ENCODE results near the gene LBX1. TPM values are rescaled to one million over a fixed set of nuclear protein-coding genes. Genes with fewer than 3 reads are reported as not detected.

LBX1 gene
- total RNA-seq, 1 experiment from 2014 or later = 0.06 TPM

DNA sequence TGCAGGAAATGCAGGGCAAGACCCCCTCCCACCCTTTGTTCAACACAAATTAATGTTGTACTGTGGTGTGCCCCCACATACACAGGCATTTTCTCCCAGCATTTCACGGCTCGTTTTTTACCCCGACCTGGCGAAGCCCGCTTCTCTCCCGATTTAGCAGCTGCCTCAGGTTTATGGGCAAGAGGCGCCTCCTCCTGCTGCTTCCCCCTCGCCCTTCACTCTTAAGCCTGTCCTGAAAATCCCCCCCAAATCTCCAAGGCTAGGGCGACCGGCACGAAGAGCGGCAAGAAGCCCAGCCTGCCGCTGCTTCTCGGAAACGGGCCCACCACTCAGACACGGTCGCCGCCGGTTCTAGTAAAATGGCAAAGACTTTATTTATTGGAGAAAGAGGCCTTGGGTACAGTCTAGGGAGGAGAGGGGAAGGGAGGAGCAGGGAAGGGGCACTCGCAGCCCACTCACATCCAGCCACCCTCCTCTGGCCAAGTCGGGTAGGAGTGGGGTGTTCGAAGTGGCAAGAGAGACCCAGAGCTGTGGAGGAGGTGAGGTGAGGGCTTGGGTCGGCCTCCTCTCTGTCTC, 3.3 kb downstream of the LBX1 start:
- DNase-seq (ENCODE audit: low read depth) = no peak

DNA sequence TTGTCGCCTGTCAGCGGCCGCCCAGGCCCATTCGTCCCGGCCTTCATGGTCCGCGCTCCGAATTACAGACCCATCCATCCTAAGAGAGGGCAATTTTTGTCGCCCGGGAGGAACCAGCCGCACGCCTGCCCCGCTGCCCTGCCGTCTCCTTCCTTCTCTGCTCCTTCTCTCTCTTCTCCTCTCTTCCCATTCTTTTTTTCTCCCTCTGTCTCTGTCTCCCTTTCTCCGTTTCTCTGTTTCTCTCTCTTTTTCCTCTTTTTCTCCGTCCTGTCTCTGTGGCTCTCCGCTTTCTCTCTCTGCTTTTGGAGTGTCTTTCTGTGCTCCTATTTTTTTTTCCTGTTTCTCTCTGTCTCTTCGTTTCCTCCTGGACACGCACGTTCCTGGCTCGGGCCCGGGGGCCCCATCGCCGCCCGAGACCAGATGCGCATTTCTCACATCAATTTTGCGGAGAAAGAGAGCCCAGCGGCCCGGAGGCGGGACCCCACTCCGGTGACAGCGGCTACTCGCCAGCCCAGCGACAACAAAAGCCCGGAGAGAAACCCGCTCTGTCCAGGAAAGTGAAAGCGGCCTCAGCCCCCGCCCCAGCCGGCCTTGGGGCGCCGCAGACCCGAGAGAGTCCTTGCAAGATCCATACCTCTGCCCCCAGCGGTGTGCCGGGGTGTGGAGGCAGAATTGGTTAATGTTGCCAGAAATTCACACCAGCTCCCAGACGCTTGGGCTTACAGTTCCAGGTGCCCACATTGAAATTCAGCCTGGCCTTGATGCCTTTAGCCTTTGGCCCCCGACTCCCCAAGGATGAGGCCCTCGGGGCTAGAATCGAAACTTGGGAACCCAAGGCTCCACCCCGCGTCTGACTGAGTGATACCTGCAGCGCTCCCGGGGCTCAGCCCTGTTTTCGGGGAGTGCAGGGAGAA, 4.1 kb downstream of the LBX1 start:
- DNase-seq (ENCODE audit: low read depth) = peak; percentile 48

DNA sequence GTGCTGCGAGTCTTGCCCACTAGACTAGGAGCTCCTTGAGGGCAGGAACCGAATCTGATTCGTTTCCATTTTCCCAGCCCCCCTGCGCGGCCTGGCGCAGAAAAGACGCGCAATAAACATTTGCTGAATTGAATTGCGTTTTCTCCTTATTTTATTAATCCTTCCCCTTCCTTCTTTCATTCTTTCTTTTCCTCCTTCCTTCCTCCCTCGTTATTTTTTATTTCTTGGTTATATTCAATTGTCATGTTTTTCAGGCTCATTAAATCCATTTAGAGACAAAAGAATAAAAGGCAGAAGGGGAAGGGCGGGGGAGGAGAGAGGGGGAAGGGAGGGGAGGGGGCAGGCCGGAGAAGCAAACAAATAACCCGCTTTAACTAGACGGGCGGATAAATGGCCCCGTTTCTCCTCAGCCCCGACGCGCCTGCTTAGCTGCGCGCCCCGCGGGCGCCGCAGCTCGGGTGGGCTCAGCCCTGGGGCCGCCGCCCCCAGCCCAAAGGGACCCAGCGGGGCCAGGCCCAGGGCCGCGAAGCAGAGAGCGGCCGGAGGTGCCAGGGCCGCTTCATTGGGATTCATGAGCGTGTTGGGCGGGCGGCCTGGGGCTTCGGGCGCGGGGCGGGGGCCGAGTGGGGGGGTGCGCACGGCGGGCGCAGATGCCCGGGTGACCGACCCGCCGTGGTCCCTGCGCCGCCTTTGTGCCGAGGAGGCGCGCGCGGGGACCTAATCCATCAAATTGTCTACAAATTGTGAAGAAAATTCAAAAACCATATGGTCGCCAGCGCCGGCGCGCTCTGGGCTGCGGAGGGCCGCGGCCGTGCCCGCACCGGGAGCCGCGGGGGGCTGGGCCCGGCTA, 5.0 kb downstream of the LBX1 start:
- no peak for DNase-seq (ENCODE audit: low read depth)

DNA sequence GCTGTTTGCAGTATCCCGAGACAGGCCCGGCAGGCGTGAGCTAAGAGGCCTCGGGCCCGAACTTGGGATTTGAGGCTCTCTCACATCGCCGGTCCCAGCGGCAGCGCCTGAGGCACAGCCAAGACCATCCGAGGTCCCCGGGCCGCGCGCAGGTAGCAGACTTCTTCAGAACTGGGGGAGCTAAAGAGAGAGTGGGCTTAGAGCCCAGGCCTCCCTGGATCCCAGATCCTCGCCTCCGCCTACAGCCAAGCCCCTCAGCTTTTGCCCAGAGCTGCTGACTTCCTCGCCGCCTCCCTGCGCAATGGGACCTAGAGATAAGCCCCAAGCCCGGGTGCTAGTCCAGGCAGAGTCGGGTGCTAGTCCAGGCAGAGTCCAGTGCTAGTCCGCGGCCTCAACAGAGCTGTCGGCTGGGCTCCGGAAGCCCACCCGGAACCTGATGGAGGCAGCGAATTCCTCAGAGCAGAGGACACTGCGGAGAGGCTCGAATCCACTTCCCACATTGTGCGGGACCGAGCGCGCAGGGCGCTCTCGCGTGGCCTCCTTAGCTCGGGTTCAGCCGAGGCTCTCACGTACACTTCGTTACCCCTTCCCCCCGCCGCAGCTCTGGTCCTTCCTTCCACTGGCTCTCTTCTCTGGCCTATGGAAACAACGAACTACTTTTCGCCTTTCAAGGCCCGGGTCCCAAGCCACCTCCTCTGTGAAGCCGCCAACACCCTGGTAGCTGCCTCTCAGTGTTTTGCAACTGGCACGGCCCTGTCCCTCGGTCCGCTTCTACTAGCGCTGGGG, 5.8 kb downstream of the LBX1 start:
- no peak for DNase-seq (ENCODE audit: low read depth)

DNA sequence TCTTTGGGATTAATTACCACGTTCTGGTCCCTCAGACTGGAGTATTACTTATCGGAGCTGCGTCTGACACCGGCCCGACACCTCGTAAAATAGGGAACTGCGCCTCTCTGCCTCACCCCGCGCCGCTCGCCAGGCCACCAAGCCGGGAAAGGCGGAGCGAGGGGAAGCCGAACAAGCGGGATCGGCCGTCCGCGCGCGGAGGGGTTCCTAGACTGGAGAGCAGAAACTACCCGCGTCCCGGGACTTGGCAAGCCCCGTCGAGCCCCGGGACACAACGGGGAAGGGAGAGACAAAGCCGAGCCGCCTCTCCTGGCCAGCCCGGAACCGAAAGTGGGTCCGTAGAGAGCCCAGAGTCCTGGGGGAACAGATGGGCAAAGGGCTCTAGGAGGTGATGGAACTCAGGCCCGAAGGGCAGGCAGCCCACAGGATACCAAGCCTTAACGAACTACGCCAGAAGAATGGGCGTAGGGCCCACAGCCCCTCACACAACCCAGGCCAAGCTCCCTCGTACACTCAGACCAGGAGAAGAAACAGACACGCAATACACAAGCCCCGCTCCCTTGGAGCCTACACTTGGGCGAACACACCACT, 6.5 kb downstream of the LBX1 start:
- DNase-seq (ENCODE audit: low read depth) = peak; percentile 19

DNA sequence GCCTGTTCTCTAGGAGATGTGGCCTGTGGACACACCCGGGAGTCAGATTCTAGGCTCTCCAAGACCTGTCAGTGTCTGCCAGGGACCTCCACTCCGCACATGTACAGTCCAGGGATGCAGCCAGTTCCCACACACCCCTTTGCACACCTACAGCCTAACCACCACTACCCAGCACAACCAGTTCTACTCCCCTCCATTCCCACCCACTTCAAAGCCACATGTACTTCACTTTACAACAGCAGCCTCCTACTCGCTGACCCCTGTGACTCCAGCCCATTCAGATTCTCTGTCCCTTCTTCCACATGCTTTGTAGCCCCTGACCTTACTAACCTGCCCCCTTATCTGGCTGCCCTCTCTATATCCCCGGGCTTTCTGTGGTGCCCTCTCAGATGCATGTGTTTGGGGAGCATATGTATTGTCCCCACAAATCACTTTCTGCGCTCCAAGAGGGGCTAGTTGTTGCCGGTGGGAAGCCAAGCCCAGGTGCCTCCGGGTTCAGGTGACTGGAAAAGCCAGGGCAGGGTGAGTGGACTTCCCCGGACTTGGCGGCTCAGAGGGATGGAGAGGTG, 7.2 kb downstream of the LBX1 start:
- DNase-seq (ENCODE audit: low read depth) = no peak

DNA sequence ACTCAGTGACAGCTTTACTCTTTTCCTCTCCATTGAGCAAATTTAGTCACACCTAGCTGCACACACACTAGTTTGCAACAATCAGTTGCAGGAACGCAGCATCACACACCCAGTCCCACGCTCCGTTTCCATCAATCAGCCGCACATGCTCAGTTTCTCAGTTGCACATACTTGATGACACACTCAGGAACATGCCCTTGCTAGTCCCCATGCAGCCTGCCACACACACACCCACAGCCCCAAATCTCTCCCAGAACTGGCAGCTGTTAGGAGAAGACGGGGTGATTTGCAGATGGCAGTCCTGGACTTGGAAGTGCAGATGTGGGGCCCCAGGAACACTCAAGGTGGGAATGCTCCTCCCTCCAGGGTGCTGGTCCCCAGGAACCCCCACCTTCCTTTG, 7.7 kb downstream of the LBX1 start:
- DNase-seq (ENCODE audit: low read depth) = no peak

DNA sequence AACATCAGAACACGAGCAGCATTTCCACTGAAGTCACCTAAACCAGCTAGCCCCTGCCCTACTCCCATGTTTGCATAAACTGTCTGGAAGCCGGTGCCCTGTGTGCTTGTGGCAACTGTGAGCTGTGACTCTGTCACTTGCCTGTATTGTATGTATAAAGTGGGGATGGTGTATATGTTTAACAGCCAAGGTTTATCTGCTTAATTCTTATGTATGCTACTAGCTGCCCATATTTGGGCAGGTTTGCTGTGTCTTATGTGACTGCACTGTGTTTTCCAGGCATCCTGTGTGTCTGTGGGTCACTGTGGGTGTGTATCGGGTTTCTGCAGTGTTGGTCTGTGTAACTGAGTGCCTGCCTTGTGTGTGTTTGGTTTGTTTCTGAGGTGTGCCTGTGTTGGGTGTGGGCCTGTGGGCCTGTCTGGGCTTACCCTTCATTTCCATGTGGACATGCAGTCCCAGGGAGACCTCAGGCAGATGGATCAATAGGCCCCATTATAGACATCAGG, 9.3 kb downstream of the LBX1 start:
- no peak for DNase-seq (ENCODE audit: low read depth)

DNA sequence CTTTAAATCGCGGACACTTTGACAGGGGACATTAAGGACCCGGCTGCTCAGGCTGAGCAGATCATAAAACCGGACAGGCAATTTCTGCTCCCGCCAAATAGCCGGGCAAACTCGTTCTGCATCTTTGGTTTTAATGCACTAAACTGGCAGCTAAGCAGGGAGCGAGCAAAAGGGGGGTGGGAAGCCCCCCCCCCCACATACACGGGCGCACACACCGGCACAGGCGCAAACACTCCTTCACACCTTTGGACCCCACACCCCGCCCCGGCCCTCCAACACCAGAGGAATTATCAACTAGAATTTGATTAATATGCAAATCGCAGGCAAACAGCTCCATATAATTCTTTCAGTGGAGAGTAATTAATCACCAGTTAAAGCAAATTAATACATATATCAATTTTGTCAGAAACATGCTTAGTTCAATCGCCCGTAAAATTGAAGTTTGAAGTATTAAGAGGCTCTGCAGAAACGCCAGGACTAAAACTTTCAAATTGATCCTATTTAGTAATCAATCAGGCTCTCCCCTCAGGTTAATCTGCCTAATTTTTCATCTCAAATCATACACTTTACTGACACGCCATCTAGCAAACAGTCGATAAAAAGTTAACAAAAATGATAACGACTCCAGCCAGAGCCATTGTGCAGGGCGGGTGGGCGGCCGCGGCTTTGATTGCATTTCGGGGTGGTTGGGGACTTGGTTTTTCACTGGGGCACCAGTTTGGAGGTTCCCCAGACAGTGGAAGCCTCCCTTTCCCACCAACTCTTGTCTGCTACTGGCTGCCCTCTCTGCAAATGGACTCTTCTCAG, 9.9 kb downstream of the LBX1 start:
- DNase-seq (ENCODE audit: low read depth) = no peak

DNA sequence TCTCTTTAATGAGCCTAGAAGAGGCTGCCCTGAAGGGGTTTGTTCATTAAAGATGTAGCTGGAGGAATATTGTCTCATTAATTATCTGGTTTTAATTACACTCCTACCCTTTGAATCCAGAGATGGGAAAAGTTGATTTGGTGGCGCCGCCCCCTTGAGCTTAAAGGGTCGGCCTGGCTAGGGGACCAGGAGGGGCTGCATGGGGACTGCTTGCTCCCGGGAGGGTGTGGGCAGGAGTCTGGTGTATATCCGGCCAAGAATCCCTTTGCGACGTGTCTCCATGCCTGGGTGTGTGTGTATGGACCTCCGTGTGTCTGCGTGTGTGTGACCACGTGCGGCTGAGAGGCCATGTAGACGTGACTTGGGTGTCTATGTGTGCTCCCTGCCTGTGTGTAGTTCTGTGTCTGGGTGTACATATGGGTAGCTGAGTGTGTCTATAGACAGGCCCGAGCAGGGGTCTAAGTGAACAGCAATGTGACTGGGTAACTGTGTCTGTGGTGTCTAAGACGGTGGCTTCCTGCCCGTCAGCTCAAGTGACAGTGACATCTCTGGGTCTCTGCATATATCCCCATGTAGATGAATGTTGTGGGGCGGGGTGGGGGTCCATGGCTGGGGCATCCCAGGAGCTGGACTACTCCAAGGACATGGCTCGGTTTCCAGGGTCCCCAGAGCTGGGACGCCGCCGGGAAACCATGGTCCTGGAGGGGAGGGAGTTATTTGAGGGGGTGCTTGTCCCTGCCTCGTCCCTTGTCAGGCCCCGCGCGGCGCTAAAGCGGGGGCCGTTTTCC, 10.7 kb downstream of the LBX1 start:
- no peak for DNase-seq (ENCODE audit: low read depth)

DNA sequence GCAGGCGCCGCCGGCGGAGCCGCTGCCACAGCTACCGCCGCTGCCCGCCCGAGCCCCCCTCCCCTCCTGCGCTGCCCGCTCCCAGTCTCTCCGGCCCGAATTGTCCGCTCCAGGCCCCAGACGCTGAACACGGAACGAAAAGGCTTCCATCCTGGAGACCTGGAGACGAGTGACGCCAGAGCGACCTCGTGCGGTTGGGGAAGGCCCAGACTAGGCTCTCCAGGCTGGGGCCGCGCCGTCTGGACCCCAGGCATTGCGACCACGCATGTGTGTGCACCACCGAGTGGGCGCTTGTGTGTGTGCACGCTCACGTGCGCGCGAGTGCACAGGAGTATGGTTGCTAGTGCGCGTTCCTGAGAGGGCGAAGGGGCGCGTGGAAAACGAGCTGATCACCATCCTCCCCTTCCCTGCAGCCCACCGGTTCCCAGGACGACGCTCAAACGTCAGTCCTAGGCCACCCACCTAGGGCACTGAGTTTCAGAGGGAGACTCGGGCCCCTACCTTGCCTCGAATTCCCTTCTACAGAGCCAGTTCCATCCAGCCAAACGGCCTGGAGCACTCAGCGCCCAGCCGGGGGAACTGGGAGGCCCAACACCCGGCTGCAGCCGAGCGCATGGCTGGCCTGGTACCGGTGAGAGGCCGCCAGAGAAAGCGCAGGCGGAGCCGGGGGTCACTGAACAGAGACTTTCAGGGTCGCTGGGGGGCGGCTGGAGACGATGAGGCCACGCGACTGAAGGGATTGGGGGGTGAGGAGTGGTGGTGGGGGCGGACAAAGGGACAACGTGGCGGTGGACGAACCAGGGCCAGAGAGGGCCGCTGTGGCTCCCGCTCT, 11.6 kb downstream of the LBX1 start:
- peak; percentile 70 for DNase-seq (ENCODE audit: low read depth)

DNA sequence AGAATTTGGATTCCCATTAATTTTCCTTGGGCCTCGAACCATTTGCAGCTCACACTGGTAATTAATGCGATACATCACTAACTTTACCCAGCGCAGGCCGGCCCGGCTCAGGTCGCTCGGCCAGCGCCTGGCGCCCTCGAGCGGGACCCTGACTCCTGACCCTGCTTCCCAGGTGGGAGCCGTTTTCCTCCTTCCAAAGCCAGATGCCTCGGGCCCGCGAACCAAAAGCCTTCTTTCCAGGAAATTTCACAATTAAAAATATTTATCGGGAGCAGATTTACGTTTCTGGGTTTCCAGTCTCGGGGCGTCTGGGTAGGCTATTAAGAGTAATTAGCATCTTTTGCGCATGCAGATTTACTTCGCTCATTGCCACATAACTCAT, 12.2 kb downstream of the LBX1 start:
- no peak for DNase-seq (ENCODE audit: low read depth)

DNA sequence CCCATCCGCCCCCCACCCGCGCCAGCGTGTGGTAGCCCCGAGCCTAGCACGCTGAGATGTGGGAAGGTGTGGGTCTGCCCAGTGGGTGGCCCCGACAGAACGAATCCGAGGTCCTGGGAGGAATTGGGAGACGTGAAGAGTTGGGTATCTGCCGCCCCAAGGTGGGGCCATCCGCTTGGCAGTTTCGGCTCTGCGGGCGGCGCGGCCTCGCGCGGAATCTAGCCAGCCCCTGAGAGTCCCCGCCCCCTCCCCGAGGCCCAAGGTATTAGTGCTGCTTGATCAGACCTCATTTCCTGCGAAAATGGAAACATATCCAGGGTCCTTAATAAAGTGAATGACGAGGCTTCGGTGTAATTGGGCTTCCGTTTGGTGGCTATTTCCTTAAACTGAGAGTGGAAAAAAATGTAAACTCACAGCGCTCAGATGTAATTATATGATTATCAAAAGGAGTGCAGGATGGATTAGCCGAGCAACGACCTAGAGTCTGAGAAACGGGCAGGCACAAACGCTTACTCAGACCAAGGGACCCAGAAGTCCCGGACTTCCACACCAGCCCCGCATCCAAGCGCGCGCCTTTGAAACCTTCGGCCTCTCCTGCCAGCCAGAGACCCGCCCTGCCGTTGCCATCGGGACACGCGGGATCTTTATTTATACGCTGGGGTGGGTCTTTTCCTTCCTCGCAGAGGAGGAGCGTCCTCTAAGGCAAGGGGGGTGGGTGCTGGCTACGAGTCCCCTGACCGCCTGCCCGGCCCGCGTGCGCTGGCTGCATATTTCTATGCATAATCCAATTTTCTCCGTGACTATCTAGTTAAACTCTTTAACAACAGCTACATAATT, 12.8 kb downstream of the LBX1 start:
- no peak for DNase-seq (ENCODE audit: low read depth)

DNA sequence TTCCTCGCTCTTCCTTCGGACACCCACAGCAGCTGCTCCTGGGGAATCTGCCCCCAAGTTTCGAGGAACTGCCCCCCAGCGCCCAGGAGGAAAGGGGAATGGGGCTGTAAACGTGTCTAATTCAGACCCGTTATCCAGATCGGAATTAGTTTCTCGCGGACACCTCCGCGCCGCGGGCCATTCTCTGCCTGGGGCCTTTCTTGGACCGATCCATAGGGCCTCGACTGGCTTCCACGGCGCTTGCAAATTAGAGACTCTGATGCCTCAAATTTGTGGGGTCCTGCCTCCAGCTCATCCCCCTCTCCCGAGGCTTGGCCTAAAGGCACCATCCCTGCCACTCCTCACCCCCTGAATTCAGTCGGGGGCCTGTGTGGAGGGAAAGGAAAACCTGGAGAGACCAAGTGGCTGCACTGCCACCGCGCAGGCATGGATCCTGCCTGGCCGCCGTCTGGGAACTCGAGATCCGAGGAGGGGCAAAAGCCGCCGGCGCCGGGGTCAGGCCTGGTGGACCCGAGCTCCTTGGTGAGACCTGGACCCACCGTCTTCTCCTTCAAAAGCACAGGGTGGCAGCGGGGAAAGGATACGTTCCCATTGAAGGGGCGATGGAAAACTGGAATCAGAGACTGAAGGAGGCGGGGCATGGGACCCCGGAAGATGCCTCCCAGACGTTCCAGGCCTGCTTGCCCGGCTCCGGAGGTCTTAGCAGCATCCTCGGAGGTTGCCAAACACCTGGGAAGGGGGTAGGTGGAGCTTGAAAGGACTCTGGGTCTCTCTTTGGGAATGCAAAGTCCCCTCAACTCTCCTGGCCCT, 13.7 kb downstream of the LBX1 start:
- DNase-seq (ENCODE audit: low read depth) = no peak

DNA sequence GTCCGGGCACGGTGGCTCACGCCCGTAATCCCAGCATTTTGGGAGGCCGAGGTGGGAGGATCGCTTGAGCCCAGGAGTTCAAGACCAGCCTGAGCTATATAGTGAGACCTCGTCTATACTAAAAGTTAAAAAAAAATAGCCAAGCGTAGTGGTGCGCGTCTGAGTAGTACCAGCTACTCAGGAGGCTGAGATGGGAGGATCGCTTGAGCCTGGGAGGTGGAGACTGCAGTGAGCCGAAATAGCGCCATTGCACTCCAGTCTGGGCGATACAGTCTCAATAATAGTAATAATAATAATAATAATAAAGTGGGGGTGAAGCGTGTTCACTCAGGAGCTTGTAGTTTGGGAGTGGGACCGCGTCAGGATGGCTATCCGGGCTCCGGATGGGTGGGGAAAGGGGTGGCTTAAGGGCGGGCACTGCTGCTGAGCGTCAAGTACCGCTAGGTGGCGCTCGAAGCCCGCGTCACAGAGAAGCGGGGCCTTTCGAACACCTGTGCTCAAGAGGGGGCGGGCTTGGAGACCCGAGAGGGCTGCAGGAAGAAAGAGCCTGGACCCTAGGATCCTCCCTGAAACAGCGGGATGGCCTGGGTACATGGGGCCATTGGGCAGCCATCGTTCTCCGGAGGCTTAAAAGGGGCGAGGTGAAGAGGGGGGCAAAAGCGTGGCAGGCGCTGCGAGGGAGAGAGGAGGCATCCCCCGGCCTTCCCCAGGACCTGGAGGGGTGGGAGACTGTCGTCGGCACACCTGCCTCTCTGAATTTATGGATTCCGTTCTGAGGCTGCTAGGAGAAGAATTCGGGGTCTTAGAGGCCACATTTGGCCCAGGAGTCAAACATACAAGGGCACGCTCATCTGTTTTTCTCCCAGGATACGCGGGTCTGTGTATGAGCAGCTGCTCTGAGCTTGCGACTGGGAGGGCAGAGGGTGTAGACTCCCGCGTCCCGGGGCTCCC, 14.5 kb downstream of the LBX1 start:
- DNase-seq (ENCODE audit: low read depth) = peak; percentile 77

Measured in Daoy (cell line).